A549 (cell line): ENCODE measurements around the gene PDGFA.

ENCODE experiments used
- BCL3 ChIP-seq: fragments of >200 bp; sonication (Bioruptor Twin); formaldehyde crosslinking; IDR thresholded peaks from 3 replicates; pipeline ENCODE4 v1.6.1; 2016
- BHLHE40 ChIP-seq: IDR thresholded peaks from 2 replicates; pipeline ENCODE4 v1.6.1; 2012; ENCODE audit warnings: low read depth, low read length, inconsistent platforms
- CTCF ChIP-seq: fragments of >200 bp; sonication (Bioruptor Twin); formaldehyde crosslinking; IDR thresholded peaks from 3 replicates; pipeline ENCODE4 v1.5.1; 2016
- EP300 ChIP-seq, 2 experiments: fragments of >200 bp; sonication (Bioruptor Twin); formaldehyde crosslinking; IDR thresholded peaks; 2 replicates in 1 of 2; 3 replicates in 1 of 2; pipeline ENCODE4 v1.6.1; 2016 to 2017
- FOSL2 ChIP-seq, 2 experiments: fragments of 450-650 bp in 1 of 2; fragments of >200 bp in 1 of 2; sonication (Bioruptor Twin) in 1 of 2; formaldehyde crosslinking; IDR thresholded peaks; 2 replicates each; pipeline versions ENCODE4 v1.5.0 to v1.6.1; 2016 to 2020; ENCODE audit warnings: mild to moderate bottlenecking in 1 of 2, moderate library complexity in 1 of 2
- HMGXB4 ChIP-seq: fragments of 250-450 bp; sonication (Bioruptor Pico); IDR thresholded peaks from 2 replicates; pipeline ENCODE4 v1.5.0; 2021; ENCODE audit warnings: mild to moderate bottlenecking, moderate library complexity, borderline replicate concordance
- PBX3 ChIP-seq: IDR thresholded peaks from 2 replicates; pipeline ENCODE4 v1.6.1; 2012
- TF ChIP-seq, protein P1 (sequence below): fragments of 200-600 bp; sonication (generic); IDR thresholded peaks from 2 replicates; pipeline ENCODE4 v1.6.1; 2016; ENCODE audit warnings: antibody characterized with exemption, mild to moderate bottlenecking, moderate library complexity
- TF ChIP-seq, protein P2 (sequence below): fragments of 250-450 bp; sonication (Bioruptor Pico); IDR thresholded peaks from 2 replicates; pipeline ENCODE4 v1.5.0; 2020; ENCODE audit warnings: low read depth, mild to moderate bottlenecking, moderate library complexity

GRCh38 chr7:508461-509170 lies 11.0 kb downstream of the PDGFA start:
- TF ChIP-seq HMGXB4 (no peak), PBX3 (no peak), CTCF (no peak), BHLHE40 (no peak), BCL3 (no peak), FOSL2 (IDR thresholded peaks at IDR 0.05) (no peak), FOSL2 (CRISPR knock-in tag; IDR thresholded peaks at IDR 0.05) (no peak), EP300 (IDR thresholded peaks at IDR 0.05) (no peak)
- TF ChIP-seq, protein P1, sequence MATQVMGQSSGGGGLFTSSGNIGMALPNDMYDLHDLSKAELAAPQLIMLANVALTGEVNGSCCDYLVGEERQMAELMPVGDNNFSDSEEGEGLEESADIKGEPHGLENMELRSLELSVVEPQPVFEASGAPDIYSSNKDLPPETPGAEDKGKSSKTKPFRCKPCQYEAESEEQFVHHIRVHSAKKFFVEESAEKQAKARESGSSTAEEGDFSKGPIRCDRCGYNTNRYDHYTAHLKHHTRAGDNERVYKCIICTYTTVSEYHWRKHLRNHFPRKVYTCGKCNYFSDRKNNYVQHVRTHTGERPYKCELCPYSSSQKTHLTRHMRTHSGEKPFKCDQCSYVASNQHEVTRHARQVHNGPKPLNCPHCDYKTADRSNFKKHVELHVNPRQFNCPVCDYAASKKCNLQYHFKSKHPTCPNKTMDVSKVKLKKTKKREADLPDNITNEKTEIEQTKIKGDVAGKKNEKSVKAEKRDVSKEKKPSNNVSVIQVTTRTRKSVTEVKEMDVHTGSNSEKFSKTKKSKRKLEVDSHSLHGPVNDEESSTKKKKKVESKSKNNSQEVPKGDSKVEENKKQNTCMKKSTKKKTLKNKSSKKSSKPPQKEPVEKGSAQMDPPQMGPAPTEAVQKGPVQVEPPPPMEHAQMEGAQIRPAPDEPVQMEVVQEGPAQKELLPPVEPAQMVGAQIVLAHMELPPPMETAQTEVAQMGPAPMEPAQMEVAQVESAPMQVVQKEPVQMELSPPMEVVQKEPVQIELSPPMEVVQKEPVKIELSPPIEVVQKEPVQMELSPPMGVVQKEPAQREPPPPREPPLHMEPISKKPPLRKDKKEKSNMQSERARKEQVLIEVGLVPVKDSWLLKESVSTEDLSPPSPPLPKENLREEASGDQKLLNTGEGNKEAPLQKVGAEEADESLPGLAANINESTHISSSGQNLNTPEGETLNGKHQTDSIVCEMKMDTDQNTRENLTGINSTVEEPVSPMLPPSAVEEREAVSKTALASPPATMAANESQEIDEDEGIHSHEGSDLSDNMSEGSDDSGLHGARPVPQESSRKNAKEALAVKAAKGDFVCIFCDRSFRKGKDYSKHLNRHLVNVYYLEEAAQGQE = no peak
- TF ChIP-seq, protein P2, sequence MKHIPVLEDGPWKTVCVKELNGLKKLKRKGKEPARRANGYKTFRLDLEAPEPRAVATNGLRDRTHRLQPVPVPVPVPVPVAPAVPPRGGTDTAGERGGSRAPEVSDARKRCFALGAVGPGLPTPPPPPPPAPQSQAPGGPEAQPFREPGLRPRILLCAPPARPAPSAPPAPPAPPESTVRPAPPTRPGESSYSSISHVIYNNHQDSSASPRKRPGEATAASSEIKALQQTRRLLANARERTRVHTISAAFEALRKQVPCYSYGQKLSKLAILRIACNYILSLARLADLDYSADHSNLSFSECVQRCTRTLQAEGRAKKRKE (CRISPR knock-in tag) = no peak
